Fibroblast of lung (primary cell): ENCODE results near the gene RUNX1. TPM values are rescaled to one million over a fixed set of nuclear protein-coding genes. Genes with fewer than 3 reads are reported as not detected.

ENCODE experiments used
- DNase-seq, 2 donors: peaks; one replicate each; pipeline versions ENCODE4 v3.0.0 to v3.0.0-alpha.2; 2010; ENCODE audit warnings: low read depth in 2 of 2
- H2AFZ ChIP-seq: 2 replicates; pipeline ENCODE4 v1.5.1; 2012; ENCODE audit warnings: low read length, control low read depth, inconsistent platforms
- H3K27ac ChIP-seq: 2 replicates; pipeline ENCODE4 v1.5.1; 2011; ENCODE audit warnings: low read length, control low read depth; ENCODE audit not compliant: insufficient read depth
- H3K27me3 ChIP-seq: 2 replicates; pipeline ENCODE4 v1.5.1; 2011; ENCODE audit warnings: mild to moderate bottlenecking, low read length; ENCODE audit not compliant: control insufficient read depth, insufficient read depth
- H3K36me3 ChIP-seq: 2 replicates; pipeline ENCODE4 v1.5.1; 2011; ENCODE audit warnings: low read length; ENCODE audit not compliant: control insufficient read depth, insufficient read depth
- H3K4me1 ChIP-seq: 2 replicates; pipeline ENCODE4 v1.5.1; 2011; ENCODE audit warnings: low read length; ENCODE audit not compliant: control insufficient read depth, insufficient read depth; ENCODE audit errors: extremely low read depth
- H3K4me2 ChIP-seq: 2 replicates; pipeline ENCODE4 v1.5.1; 2011; ENCODE audit warnings: low read length, control low read depth; ENCODE audit not compliant: insufficient read depth; ENCODE audit errors: extremely low read depth
- H3K4me3 ChIP-seq, 4 experiments: fragments of 200-600 bp in 1 of 4; sonication (generic) in 1 of 4; replicated peaks in 1 of 4; 2 replicates each; pipeline ENCODE4 v1.5.1; 2011 to 2016; ENCODE audit warnings: low read length in 4 of 4, low read depth in 3 of 4, mild to moderate bottlenecking in 3 of 4, control low read depth in 2 of 4, inconsistent platforms in 1 of 4, mixed read lengths in 1 of 4; ENCODE audit not compliant: insufficient read depth in 1 of 4; ENCODE audit errors: control extremely low read depth in 1 of 4
- H3K79me2 ChIP-seq: 2 replicates; pipeline ENCODE4 v1.5.1; 2012; ENCODE audit warnings: mild to moderate bottlenecking, low read length, inconsistent platforms; ENCODE audit not compliant: control insufficient read depth, insufficient read depth
- H3K9ac ChIP-seq: 2 replicates; pipeline ENCODE4 v1.5.1; 2011; ENCODE audit warnings: mild to moderate bottlenecking, low read length, control low read depth; ENCODE audit not compliant: insufficient read depth
- H3K9me3 ChIP-seq: 2 replicates; pipeline ENCODE4 v1.5.1; 2012; ENCODE audit warnings: low read depth, low read length; ENCODE audit not compliant: control insufficient read depth, insufficient read depth
- H4K20me1 ChIP-seq: 2 replicates; pipeline ENCODE4 v1.5.1; 2011; ENCODE audit warnings: low read length; ENCODE audit not compliant: control insufficient read depth, insufficient read depth; ENCODE audit errors: extremely low read depth
- EZH2 ChIP-seq: IDR thresholded peaks from 2 replicates; pipeline ENCODE4 v1.5.1; 2012; ENCODE audit warnings: low read length, control low read depth, mild to moderate bottlenecking; ENCODE audit errors: missing control alignments
- polyA plus RNA-seq, 2 donors: library from polyadenylated mRNA; depleted of rRNA in 1 of 2; stranded (reverse) in 1 of 2; unstranded in 1 of 2; fragments of >200 nt; gene quantifications; 2 replicates each; pipeline ENCODE4 v1.2.1, GENCODE V29; 2011 to 2012; ENCODE audit warnings: missing spikeins in 1 of 2
- total RNA-seq: library from RNA; depleted of rRNA; stranded (reverse); fragments of >200 nt; gene quantifications from 2 replicates; pipeline ENCODE4 v1.2.1, GENCODE V29; 2014
- TF ChIP-seq, protein P1 (sequence below), 2 donors: IDR thresholded peaks in 1 of 2; conservative IDR thresholded peaks in 1 of 2; 1 replicate in 1 of 2; 2 replicates in 1 of 2; pipeline ENCODE4 v1.5.1; 2011 to 2012; ENCODE audit warnings: low read length in 2 of 2, control low read depth in 1 of 2, inconsistent platforms in 1 of 2, low read depth in 1 of 2, mild to moderate bottlenecking in 1 of 2

RUNX1 gene
- total and polyA plus RNA-seq, 2 donors (not counting 1 experiment from before 2014, with no cell fraction given): 23.1 to 41.6 TPM

GRCh38 chr21:34802180-34802899 lies 246.8 kb downstream of the RUNX1 start:
- no peak overlapping the region for H3K9ac ChIP-seq

GRCh38 chr21:34801519-34802132 lies 247.5 kb downstream of the RUNX1 start:
- Histone ChIP-seq H3K27me3 (no peaks in the 10 kb centered on the region), H2AFZ (no peak overlapping the region), H4K20me1 (no peaks in the 10 kb centered on the region), H3K9ac (no peak overlapping the region), H3K4me1 (peaks cover 12% of the 10 kb centered on the region), H3K9me3 (no peaks in the 10 kb centered on the region), H3K27ac (peak overlapping the region; percentile 1), H3K4me3 (no peak overlapping the region), H3K79me2 (peaks cover 35% of the 10 kb centered on the region), H3K36me3 (peaks cover 8% of the 10 kb centered on the region), H3K4me2 (no peak overlapping the region)
- peak in 1 of 2 donors; percentile 37 for DNase-seq
- no peak for TF ChIP-seq EZH2
- TF ChIP-seq, protein P1, sequence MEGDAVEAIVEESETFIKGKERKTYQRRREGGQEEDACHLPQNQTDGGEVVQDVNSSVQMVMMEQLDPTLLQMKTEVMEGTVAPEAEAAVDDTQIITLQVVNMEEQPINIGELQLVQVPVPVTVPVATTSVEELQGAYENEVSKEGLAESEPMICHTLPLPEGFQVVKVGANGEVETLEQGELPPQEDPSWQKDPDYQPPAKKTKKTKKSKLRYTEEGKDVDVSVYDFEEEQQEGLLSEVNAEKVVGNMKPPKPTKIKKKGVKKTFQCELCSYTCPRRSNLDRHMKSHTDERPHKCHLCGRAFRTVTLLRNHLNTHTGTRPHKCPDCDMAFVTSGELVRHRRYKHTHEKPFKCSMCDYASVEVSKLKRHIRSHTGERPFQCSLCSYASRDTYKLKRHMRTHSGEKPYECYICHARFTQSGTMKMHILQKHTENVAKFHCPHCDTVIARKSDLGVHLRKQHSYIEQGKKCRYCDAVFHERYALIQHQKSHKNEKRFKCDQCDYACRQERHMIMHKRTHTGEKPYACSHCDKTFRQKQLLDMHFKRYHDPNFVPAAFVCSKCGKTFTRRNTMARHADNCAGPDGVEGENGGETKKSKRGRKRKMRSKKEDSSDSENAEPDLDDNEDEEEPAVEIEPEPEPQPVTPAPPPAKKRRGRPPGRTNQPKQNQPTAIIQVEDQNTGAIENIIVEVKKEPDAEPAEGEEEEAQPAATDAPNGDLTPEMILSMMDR (conservative IDR thresholded peaks at IDR 0.05 in 1 of 2, IDR thresholded peaks at IDR 0.05 in 1 of 2; ENCODE audit: low read depth in 1 of 2, low read length in 2 of 2): peak; percentile 4 to 44

More at GRCh38 chr21:34802180-34802899, 246.8 kb downstream of the RUNX1 start:
- TF ChIP-seq, protein P1 (conservative IDR thresholded peaks at IDR 0.05 in 1 of 2, IDR thresholded peaks at IDR 0.05 in 1 of 2; ENCODE audit: low read depth in 1 of 2, low read length in 2 of 2): no peak
- TF ChIP-seq EZH2: no peak
- Histone ChIP-seq H3K4me3 (no peak overlapping the region), H3K4me2 (no peak overlapping the region), H3K27me3 (no peaks in the 10 kb centered on the region), H3K36me3 (peaks cover 8% of the 10 kb centered on the region), H2AFZ (no peak overlapping the region), H3K27ac (peak overlapping the region; percentile 1), H4K20me1 (no peaks in the 10 kb centered on the region), H3K79me2 (peaks cover 37% of the 10 kb centered on the region), H3K4me1 (peaks cover 12% of the 10 kb centered on the region), H3K9me3 (no peaks in the 10 kb centered on the region)
- no peak for DNase-seq

DNA sequence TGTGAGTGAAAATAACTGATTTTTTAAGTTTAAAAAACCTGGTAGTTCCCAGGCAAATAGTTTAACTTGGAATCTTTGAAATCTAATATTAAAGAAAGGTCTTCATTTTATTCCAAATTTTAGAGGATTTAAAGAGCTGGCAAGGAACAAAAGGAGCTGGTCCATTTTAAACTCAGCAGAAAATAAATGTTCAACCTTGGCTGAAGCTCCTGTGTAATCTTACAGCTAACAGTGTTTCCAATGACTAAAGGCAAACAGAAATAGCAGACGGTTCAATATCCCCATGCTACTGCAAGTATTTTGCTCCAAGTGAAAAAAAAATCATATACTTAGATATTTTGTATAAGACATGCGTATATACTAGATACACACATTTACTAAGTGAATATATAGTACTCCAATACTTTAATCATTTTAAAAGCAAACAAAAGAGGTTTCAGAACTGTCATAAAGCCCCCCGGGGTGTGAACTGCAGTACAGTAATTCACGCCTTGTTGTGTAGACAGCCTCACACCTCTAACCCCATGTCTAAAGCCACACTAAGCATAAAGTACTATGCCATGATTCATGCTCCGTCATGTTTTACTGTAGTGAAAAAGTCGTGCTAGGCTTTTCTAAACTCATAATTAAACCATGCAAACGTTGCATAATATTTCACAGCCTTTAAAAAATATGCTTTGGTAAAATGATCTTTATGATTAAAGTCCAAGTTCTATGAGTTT lies 248.1 kb downstream of the RUNX1 start:
- H4K20me1 ChIP-seq: no peaks in the 10 kb centered on the region
- H3K79me2 ChIP-seq: peaks cover 28% of the 10 kb centered on the region
- no peak overlapping the region for H3K4me2 ChIP-seq
- H3K27ac ChIP-seq: no peak overlapping the region
- peaks cover 8% of the 10 kb centered on the region for H3K36me3 ChIP-seq
- TF ChIP-seq EZH2: no peak
- TF ChIP-seq, protein P1 (conservative IDR thresholded peaks at IDR 0.05 in 1 of 2, IDR thresholded peaks at IDR 0.05 in 1 of 2; ENCODE audit: low read depth in 1 of 2, low read length in 2 of 2): no peak
- DNase-seq: peak; percentile 50 to 57
- H3K9me3 ChIP-seq: no peaks in the 10 kb centered on the region
- H2AFZ ChIP-seq: no peak overlapping the region
- H3K9ac ChIP-seq: no peak overlapping the region
- H3K27me3 ChIP-seq: no peaks in the 10 kb centered on the region
- peaks cover 17% of the 10 kb centered on the region for H3K4me1 ChIP-seq
- no peak overlapping the region for H3K4me3 ChIP-seq
